Measurements from ENCODE around the gene PARP16.
"Not testable (repeated sequence)": the region's sequence is repeated elsewhere in the genome, so short reads cannot be mapped to it uniquely, and the experiment has no call there.

Gene PARP16

DNA sequence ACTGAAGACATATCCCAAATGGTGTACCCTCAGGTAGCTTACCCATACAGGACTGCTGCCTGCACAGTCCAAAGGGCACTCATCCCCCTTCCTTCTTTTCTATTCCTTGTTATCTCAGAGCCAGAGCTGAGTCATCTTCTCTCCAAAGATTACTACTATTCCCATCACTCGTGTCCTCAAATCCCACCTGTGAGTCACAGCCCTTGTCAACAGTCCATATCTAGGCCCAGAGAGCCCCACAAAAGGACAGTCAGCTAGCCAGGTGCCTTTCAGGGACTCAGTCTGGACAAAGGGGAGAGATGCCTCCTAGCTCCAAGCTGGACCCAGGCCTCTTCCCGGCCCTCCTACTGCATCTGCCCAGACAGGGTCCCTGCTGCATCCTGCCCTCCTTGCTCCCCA is 11.0 kb downstream of the PARP16 start:
- no peak for DNase-seq (ENCODE audit: low spot score)

DNA sequence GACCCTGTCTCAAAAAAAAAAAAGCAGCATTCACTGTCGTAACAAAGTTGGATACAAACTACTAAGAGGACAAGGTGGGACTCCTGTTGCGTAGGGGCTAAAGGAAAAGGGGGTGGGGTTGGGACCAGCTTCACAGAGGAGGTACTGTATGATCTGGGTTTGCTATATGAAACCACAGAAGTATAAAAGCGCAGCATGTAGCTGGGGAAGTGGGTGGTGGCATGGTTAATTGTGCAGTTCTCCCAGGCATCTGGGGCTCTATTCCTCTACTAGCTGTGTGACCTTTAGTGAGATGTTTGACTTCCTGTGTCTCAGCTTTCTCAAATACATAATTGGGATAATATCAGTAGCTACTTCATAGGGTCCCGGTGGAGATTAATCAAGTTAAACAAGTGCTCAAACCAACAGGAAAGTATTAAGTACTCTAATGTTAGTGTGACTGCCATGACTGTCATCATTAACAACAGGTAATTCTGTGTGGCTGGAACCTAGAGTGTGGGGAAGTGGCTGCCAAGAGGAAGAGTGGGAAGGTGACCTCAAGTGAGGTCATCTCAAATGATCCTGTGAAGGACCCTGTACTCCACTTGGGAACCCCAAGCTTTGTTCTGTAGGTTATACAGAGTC is 11.5 kb downstream of the PARP16 start:
- no peak for DNase-seq (ENCODE audit: low spot score)

DNA sequence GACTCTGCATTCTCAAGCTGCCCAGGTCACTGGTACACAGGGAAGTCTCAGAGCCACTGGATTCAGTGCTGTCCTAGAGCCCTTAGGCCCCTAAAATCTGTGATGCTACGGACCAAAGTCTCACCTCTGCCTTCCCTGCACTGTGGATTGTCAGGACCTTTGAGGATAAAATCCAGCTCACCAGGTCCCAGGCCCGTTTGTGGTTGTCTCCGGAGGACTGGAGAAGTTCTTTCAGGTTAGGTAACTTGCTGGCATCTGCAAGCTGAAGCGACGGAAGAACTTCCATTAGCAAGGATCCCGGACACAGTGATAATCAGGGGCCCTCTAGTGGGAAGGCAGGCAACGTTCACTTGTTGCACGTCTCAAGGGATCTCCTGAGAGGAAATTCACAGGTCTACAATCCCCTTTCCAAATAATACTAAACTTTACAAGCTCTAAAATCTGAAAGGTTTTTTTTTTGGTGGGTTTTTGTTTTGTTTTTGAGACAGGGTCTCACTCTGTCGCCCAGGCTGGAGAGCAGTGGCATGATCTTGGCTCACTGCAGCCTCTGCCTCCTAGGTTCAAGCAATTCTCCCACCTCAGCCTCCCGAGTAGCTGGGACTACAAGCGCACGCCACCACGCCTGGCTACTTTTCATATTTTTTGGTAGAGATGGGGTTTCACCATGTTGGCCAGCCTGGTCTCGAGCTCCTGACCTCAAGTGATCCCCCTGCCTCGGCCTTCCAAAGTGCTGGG is 15.7 kb downstream of the PARP16 start:
- peak; percentile 81 for DNase-seq (ENCODE audit: low spot score)

DNA sequence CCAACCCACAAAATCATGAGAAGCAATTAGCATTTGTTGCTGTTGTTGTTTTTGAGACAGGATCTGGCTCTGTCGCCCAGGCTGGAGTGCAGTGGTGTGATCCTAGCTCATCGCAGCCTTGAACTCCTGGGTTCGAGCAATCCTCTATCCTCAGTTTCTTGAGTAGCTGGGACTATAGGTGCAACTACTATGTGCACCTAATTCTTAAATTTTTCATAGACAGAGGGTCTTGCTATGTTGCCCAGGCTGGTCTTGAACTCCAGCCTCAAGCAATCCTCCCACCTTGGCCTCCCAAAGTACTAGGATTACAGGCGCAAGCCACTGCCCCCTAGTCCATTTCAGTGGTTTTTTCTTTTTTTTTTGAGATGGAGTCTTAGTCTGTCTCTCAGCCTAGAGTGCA is 18.3 kb downstream of the PARP16 start:
- DNase-seq (ENCODE audit: low spot score) = no peak

DNA sequence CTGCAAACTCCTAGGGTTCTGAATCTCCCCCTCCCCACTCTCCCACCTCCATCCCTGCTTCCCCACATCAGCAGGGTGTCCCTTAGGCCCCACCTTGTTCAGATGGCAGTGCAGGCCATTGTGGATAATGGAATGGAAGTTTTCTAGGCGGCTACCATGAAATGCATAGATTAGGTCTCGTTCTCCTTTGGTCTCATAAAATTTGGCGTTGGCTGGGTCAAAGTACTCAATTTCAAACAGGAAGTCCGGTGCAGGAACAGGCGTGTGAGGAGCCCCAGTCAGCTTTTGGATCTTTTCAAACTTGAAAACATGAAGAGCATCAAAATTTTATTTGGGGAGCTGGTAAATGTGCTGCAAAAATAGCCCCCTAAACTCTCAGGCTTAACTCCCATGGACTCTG is 20.2 kb downstream of the PARP16 start:
- DNase-seq (ENCODE audit: low spot score) = no peak

DNA sequence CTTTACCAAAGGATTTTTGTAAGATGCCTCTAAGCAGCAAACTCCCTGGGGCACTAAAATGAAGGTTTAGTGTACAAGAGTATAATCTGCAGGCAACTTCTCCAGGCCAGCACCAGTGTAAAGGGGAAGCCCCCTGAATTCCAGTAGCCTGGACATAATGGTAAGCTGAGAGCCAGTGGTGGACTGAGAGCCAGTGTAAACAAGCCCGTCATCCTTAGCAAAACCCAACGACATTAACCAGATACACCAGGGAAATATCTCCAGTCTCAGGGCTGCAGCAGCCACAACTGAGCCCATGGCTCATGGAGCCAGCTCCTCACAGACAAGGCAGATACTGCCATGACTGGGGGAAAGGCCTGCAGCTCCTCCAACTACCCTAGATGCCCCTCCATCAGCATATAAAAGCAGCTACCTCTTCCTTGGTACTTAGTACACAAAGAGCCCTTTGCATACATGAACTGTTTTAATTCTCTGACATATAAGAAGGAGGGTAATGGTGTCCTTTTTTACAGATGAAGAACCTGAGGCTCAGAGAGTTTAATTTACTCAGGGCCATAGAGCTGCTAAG is 21.7 kb downstream of the PARP16 start:
- DNase-seq (ENCODE audit: low spot score) = no peak

DNA sequence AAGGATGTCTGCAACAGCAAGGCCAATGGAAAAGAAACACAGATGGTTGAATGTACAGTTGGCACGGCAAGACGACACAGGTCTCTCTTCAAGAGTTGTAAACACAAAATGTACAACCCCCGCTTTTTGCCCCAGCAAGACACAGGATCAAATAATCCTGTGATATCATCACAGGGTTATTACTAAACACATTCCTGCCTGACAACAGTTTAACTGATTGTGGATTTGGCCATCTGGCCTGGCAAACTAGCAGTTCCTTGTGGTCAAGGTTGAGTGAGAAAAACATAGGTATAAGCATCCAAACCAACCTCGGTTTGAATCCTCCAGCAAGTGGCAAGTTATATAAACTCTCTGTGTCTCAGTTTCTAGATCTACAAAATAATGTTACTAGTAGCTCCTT is 23.4 kb downstream of the PARP16 start:
- no peak for DNase-seq (ENCODE audit: low spot score)

DNA sequence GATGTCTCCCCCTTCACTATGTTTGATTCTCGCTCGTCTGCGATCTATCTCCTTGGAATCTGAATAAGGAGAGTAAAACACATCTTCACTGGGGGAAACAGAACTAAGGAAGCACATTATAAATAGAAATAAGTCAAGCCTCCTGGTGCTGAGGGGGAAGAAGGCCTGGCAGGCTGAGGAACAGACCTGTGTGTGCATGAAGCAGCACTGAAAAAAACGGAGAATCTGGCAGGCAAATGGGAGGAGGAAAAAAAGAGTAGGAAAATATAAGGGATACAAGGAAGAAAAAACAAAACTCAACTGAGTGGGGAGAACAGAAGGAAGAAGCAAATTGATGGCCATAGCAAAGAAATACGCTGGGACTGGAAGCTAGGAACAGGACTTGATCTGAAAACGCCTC is 25.7 kb downstream of the PARP16 start:
- DNase-seq (ENCODE audit: low spot score) = peak; percentile 20

DNA sequence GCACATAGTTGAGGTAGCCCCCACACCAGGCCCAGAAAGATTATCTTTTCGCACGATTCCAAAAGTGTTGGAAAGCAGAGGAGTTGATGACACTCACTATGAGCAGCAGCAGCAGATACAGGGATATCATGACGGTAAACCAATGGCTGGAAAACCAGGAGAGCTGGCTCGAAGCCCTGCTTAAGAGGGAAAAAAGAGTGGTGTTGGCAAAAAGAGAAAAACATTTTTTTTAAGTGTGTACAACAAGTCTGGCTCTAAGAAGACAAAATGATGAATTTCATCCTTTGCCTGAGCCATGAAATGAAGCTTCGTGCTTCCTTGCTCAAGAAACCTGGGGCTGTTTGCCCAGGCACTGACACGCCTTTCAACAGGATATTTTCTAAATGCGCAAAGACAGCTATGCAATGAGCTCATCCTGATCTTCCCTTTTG is 27.3 kb downstream of the PARP16 start:
- DNase-seq (ENCODE audit: low spot score) = no peak

DNA sequence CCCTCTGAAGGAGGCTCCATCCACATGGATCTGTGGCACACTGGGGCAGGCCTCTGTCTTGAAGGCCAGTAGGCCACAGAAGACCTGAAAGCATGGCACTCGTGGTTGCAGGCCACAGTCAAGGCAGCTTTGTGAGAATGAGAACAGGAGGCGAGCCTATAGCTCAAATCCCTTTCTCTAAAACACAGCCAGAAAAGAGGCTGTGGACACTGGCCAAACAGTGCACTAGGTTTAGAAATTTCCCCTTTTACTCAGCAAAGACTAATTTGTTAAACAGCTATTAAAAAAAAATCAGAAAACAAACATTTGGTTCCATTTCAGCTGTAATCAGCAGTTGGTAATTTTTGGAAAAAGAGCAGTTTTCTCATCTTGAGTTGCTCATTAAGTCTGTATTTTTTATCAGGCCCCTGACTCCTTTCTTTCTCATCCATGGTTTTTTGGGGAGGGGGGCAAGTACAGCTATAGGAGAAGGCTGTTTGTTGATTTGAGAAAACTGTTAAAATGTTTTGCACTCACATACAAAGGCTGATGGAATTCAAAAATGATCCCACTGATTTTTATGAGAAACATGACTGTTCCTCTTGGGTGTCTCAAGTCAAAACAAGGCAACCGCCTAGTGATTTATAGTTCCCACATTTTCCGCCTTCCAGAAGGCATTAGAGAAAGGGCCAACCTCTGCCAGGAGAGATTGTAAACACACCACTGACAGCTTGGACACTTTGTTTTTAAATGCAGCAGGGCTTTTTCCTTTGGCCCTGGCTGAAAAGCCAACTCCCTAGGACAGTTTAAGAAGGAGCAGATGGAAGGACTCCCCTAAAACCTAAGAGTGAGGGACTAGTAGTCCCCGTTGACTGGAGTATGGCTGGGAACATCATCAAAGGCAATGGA is 28.1 kb downstream of the PARP16 start:
- DNase-seq (ENCODE audit: low spot score) = no peak

DNA sequence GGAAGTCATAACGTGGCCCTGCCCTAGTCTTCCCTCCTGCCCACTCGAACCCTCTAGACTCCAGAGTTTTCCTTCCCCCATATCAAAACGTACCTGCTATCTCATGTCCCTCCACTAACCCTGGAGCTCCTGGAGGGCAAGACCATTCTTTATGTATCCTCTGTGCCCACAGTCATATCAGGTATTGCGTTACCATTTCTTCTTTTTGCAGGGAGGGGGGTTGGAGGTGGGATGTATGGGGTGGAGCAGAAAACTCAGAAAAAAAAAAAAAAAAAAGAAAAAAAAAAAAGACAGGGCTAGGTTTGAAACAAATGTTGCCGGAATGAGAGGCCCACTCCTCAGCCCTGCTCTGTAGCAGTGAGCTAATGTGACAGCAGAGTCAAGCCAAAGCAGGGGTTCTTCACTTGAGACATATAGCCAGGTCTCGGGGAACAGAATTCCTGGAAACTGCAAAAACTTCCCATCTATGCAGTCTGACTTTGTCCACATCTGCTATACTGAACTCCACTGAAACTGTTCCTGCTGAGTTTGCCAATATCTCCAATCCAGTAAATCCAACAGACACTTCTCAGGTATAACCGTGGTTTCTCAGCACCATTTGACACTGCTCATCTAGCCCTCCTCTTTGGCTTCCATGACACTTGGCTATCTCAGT is 31.1 kb downstream of the PARP16 start:
- no peak for DNase-seq (ENCODE audit: low spot score)

DNA sequence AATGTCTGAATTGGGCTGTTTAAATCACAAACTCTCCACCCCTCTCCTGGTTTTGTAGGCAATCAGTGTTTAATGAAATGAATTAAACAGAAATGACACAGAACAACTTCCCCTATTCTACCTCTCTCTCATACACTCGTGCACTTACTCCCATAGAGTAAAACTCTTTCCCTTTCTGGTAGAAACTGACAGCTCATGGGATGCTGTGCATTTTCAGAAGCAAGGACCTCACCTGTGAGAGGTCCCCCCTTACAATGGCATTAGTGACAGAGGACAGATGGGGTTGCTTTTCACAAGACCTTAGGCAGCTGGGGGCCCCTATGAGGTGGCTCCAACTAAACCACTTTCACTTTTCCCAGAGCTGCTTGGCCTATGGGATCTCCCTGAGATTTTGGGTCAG is 31.9 kb downstream of the PARP16 start:
- DNase-seq (ENCODE audit: low spot score) = no peak

DNA sequence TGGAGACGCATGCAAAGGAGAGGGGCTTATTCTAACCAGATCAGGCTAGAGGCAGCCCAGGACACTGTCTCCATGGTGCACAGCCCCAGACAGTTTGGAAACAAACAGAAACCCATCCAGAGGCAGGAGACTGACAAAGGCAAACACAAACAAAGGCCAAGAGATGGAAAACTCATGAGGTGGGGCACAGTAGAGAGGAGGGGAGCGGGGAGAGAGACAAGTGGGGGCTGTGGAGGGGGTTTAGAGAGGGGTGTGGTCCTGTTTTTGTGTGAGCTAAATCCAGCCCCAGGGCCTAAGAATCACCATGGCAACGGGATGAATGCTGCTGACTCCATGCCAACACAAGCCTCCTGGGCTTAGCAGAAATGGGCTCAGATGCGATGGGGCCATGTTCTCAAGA is 32.3 kb downstream of the PARP16 start:
- peak; percentile 19 for DNase-seq (ENCODE audit: low spot score)

DNA sequence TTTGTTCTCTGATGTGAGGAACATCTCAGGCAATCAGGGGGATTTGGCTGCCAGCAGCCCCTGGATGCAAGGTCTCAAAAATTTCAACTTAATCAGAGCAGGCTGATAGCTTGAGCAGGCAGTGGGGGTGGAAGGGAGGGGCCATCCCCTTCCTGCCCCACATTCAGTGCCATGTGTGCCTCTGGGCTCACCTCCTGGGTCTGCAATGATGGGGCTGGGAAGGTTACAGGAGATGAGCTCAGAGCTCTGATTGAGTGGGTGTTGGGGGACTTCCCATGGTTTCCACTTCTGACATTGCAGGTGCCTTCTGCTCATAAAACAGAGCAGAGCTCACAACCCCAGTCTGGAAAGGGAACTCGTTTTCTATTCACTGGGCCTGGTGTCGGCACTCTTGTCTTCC is 37.0 kb downstream of the PARP16 start:
- DNase-seq (ENCODE audit: low spot score) = no peak

DNA sequence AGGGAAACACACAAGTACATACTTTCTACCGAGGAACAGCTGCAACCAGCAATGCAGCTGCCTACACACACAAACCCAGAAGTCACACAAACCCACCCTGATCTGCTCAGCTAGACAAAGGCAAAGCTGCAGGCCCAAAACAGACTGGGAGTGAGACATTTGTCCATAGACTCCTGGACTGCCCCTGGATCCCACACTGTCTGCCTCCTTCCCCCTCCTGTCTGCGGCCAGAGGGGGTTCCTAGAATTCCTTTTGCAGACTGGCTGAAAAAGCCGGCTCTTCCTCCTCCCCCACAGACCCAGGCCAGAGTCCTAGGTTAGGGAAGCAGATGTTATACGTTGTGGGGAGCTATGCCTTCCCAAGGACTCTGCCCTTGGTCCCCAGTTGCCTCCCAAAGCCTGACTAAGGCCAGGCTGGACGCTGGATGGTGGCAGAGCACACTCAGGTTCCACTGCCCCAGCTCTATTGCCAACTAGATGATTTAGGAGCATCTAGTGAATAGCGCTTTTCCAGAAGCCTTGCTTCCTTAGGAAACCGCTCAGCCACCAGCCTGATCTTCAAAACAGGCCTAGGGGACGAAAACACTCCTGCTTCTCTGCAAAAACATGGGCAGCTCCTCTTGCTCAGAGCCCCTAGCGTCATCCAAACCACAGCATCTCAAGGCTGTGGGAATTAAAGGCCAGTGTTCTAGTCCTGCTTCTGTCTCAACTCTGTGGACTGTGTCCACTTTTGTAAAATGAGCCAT is 38.0 kb downstream of the PARP16 start:
- no peak for DNase-seq (ENCODE audit: low spot score)

DNA sequence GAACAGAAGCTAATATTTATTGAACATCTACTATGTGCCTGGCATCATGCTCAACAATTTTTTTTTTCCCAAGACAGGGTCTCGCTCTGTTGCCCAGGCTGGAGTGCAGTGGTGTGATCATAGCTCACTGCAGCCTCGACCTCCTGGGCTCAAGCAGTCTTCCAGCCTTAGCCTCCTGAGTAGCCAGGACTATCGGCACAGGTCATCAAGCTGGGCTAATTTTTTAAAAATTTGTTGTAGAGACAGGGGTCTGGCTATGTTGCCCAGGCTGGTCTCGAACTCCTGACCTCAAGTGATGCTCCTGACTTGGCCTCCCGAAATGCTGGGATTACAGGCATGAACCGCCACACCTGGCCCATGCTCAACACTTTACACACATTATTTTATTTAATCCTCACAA is 39.7 kb downstream of the PARP16 start:
- no peak for DNase-seq (ENCODE audit: low spot score)

DNA sequence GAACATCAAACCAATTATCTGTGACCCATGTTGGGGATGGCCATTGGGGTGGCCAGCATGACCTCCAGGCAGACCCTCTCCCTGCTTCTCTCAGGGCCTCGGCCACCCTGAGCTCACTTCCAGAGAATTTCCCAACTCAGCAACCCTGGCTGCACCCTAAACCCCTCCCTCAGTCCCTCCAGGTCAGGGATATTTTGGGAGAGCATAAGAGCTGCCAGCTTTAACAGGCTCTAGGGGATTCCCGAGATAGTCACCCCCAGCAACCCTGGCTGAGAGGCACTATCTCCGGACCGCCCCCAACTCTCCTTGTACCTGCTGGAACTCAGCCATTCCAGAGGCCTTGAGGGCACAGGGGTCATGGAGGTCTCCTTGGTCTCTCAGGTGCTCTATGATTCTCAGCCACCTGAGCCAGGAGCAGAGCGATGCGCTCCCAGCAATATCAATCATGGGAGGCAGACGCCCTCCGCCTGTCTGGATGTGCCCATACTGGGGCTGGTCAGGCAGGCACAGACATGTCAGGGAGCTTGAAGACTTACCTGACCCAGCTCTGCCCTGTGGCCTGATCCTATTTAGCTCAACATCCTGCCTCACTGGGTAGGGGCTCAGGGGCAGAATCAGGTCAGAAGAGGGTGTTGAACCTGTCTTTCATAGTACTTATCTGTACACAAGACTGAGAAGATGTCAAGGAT is 40.5 kb downstream of the PARP16 start:
- DNase-seq (ENCODE audit: low spot score) = no peak

DNA sequence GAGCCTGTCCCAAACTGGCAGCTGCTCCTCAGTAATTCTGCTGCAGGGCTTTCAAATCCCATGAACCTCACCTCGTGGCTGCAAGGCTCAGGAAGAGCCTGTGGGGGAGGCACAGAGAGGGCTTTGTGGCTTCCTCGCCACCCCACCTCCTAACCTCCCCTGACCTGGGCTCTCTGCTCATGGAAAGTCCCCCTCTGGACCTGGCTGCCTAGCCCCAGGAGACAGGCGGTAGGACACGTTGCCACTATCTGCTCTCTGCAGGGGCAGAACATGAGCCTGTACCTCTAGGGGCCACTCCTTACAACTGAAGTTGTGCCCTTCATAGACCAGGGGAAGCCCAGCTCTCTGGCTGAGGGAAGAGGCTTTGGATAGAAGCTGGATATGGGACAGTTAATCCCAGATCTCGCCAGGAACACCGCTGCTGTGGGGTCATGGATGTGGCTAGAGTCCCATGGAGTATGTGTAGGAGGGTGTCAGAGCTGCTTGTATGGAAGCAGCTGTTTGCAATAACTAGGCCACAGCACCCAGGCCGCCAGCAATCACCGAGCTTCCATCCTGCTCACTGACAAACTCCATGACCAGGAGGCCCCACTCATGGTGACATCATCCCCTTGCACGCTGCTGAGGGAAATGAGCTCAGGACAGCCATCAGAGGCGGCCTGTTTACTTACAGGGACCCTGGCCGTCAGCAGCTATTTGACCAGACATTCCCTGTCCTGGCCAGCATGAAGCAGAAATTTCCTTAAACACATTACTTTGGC is 41.4 kb downstream of the PARP16 start:
- no peak for DNase-seq (ENCODE audit: low spot score)

DNA sequence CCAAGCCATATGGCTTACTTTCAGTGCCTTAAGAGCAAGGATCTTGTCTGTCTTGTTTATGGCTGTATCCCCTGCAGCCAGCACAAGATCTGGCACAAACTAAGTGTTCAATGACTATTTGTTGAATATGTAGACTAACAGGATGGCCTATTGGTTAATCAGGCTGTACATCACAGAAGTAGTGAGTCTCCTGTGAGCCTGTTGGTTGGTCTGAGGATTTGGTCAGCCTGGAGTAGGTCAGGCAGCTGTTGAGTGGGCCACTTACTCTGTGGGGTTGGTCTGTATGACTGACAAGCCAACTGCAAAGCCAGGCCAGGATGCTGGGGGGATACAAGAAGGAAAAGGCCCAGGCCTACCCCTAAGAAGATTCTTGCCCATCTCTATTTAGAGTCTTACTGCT is 42.0 kb downstream of the PARP16 start:
- no peak for DNase-seq (ENCODE audit: low spot score)

DNA sequence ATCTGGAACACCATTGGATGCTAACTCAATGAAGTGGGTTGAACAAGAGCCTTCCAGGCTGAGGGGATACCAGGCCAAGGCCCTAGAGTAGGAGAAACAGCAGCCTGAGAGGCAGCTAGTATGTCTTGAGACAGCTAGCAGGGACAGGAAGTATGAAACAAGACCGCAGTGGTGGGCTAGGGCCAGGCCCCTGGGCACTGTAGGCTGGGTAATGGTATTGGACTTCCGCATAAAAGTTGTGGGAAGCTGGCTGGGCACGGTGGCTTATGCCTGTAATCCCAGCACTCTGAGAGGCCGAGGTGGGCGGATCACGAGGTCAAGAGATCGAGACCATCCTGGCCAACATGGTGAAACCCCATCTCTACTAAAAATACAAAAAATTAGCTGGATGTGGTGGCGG is 50.2 kb downstream of the PARP16 start:
- DNase-seq (ENCODE audit: low spot score) = not testable (repeated sequence)
